Measurements from ENCODE around the gene SMIM29.

The SMIM29 gene

DNA sequence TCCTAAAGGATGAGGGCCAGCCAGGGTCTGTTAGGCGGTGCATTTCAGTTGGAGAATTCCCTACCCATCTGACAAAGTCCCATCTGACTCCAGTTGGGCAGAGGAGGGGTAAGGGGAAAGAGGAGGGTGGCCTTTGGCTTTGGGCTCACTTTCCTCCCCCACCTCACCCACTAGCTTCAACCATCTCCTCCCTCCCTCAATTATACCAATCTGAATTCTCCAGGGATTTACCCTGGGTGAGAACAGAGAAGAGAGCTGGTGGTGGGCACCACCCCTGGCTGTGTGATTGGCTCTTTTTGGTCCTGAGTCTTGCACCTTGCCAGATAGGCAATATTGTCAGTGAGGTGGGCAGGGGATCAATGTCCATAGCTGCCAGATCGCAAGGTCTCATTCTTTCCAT, 8.9 kb downstream of the SMIM29 start:
- no peak for DNase-seq

DNA sequence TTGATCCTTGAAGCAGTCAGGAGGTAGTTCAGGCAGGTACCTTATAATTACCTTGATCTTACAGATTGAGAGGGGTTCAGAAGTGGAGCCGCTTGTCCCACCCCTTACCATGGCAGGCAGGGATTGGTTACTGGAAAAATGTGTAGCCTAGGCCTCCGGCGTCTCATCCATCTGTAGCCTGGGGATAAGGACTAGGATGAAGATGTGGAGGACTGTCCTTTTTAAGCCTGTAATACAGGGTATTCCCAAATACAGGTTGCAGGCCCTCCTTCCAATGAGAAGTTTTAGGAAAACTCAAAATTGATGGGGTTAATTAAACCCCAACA, 9.3 kb downstream of the SMIM29 start:
- no peak for DNase-seq

- no peak for DNase-seq
Measured at GRCh38 chr6:34238585-34239499, 10.0 kb downstream of the SMIM29 start.

GRCh38 chr6:34237722-34238584, 10.9 kb downstream of the SMIM29 start:
- peak; percentile 53 for DNase-seq

- no peak for DNase-seq
Measured at GRCh38 chr6:34237316-34237721, 11.5 kb downstream of the SMIM29 start.

DNA sequence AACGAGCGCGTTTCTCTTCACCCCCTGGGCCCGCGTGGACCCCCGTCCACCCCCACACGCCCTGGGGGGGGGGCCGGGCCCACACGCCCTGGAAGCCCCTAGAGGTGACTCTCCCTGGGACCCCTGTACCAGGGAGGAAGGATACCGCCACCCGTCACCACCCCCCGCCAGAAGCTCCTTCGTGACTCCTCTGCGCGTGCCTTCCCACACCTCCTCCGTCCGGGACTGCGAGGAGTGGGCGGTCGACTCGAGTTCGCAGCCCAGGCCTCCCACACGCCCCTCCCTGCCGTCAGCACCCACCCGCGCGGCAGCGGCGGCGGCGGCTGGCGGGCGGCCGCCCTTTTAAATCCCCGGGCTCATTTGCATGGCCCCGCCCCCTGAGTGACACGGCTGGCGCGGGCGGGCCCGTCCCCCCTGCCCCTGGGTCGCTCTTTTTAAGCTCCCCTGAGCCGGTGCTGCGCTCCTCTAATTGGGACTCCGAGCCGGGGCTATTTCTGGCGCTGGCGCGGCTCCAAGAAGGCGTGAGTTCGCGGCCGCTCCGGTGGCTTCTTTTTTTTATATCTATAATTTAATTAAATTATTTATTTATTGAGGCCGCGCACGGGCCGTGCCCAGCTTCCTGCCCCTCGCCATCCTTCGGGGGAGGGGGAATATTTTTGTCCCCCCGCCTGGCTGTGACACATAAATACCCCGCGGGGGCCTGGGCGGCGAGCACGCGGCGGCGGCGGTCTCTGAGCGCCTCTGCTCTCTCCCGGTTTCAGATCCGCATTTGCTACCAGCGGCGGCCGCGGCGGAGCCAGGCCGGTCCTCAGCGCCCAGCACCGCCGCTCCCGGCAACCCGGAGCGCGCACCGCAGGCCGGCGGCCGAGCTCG, 12.1 kb downstream of the SMIM29 start, which contains the start of gene HMGA1:
HMGA1 (plus strand) TSS at position 431 of the 873 bp plus-strand sequence. CDS start 3,908 bp downstream, outside the sequence.
- peak; percentile 91 for DNase-seq

DNA sequence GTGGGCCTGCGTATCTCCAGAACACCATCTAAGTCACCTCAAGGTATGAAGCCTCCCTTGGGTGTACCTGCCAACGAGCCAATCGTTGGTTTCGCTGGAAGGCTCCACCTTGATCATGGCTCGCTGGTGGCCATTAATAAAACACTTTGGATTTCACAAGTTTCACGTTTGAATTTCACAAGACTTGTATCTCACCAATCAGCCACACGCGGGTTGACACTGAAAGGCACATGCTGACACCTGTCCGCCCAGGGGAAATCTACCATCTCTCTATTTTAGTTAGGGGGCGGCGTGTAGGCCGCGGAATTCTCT, 12.7 kb downstream of the SMIM29 start:
- DNase-seq: peak; percentile 71

GRCh38 chr6:34235307-34236130, 13.3 kb downstream of the SMIM29 start:
- DNase-seq: peak; percentile 81

- no peak for DNase-seq
Measured at GRCh38 chr6:34234667-34235306, 14.0 kb downstream of the SMIM29 start.

DNA sequence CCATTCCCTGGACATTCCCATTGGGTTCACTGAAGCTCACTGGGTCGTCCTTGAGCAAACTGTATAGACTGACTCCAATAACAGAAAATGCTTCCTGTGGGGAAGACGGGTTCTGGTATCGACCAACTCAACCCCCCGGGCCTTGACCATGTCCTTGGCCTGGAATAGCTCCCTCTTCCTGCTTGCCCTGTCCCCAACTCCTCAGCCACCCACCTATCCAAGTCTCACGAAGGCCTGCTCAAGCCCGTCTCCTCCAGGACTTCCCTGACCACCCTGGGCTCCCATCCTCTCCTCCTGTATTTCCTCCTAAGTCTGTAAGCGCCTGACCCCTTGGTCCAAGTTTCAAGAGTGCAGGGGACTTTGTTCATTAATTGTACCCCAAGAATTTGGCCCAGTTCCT, 14.9 kb downstream of the SMIM29 start:
- no peak for DNase-seq

GRCh38 chr6:34232901-34233300, 15.9 kb downstream of the SMIM29 start:
- no peak for DNase-seq

- DNase-seq: no peak
Measured at GRCh38 chr6:34231566-34232336, 17.1 kb downstream of the SMIM29 start.

DNA sequence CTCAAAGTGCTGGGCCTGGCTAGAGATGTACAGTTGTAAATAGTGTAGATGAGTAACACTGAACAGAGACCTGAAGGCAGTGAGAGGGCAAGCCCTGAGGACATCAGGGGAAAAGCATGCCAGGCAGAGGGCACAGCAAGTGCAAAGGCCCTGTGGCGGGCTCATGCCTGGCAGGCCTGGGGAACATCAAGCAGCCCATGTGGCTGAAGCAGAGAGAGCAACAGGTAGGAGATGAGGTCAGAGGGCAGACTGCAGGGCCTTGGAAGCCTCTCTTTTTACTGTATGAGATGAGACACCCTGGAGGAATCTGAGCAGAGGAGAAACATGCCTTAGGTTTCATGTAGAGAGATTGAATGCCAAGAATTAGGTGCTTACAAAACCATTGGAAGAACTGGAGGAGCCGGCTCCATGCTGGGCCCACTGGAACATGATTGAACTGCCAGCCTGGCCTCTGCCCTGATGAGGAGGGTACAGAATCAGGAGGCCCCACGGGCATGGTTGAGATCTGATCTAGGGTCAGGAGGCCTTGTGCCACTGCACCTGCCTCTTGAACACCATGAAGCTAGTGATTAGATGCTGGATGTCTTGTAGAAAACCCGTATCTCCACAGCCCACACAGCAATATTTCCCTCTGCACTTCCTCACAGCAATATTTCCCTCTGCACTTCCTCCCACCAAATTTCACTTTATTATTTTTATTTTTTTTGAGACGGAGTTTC, 18.0 kb downstream of the SMIM29 start:
- no peak for DNase-seq

GRCh38 chr6:34229877-34230276, 18.9 kb downstream of the SMIM29 start:
- DNase-seq: no peak

- no peak for DNase-seq
Measured at GRCh38 chr6:34227761-34228421, 20.9 kb downstream of the SMIM29 start.

- DNase-seq: no peak
Measured at GRCh38 chr6:34226731-34227586, 21.8 kb downstream of the SMIM29 start.

DNA sequence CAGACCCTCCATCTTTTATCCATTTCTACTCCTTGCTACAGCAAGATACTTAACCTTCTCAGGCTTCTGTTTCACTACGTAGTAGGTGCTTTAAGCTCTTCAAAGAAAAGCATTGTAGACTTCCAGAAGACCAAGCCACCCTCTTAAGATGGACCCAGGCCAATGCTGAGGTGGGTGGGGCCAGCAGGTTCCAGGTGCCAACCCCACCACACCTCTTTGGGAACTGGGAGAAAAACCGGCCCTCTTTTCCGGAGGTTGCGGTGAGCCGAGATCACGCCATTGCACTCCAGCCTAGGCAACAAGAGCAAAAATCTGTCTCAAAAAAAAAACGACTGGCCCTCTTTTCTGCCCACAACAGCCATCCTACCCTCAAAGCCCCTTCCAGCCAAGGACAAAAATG, 22.7 kb downstream of the SMIM29 start:
- DNase-seq: no peak

DNA sequence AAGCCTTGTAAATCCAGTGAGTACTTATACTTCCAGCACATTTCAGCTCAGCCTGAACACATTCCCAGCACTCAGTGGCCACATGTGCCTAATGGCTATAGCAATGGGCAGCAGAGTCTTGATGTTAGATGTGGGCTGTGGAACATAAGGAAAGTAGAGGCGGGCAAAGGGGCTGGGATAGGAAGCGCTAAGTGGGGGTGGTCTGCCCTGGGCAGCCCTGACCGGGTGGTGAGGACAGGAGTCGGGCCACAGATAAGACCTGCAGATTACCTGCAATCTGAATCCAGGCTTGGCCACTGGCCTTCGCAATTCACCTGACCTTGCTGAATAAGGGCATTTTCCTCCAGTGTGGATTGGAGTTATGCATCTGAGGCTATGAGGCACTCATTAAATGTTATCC, 23.3 kb downstream of the SMIM29 start:
- no peak for DNase-seq

Data from CD4-positive, alpha-beta T cell treated with Interleukin-4 for 4 hours (primary cell).